A673 (cell line): ENCODE data around the gene TENM3. TPM values are rescaled to one million over a fixed set of nuclear protein-coding genes. Genes with fewer than 3 reads are reported as not detected.

Experiments used
- BruUV-seq: library from RNA; stranded (reverse); fragments of 400-500 nt; replicated peaks from 2 replicates; lab custom pipeline; 2021; lab: Mats Ljungman, UMichigan
- CTCF ChIA-PET: fragments of 300-600 bp; sonication (Branson Sonifier 250); formaldehyde crosslinking; loops from one replicate; lab custom pipeline; 2022; ENCODE audit warnings: antibody characterized with exemption; lab: Charles Lee
- POLR2A ChIA-PET: fragments of 300-600 bp; sonication (Branson Sonifier 250); formaldehyde crosslinking; loops from one replicate; lab custom pipeline; 2022; ENCODE audit warnings: antibody characterized with exemption; ENCODE audit not compliant: low non-redundant PET; lab: Charles Lee
- DNase-seq: peaks from one replicate; pipeline ENCODE4 v3.0.0-alpha.2; 2015; ENCODE audit warnings: low spot score
- H3K27ac ChIP-seq: fragments of 200-600 bp; sonication (generic); 2 replicates; pipeline ENCODE4 v1.5.1; 2016; ENCODE audit warnings: mixed run types, low read depth, mild to moderate bottlenecking, mixed read lengths, antibody characterized with exemption, low read length; ENCODE audit not compliant: poor library complexity, severe bottlenecking
- H3K27me3 ChIP-seq: fragments of 200-600 bp; sonication (generic); replicated peaks from 2 replicates; pipeline ENCODE4 v1.6.1; 2017; ENCODE audit warnings: mixed run types, low read depth, mild to moderate bottlenecking, mixed read lengths, antibody characterized with exemption, low read length; ENCODE audit not compliant: insufficient read depth, poor library complexity
- H3K36me3 ChIP-seq: fragments of 200-600 bp; sonication (generic); 2 replicates; pipeline ENCODE4 v1.6.1; 2016; ENCODE audit warnings: mixed run types, mild to moderate bottlenecking, mixed read lengths, antibody characterized with exemption, low read length; ENCODE audit not compliant: insufficient read depth, poor library complexity, severe bottlenecking
- H3K4me1 ChIP-seq: fragments of 200-600 bp; sonication (generic); 2 replicates; pipeline ENCODE4 v1.6.1; 2017; ENCODE audit warnings: mixed run types, mild to moderate bottlenecking, mixed read lengths, antibody characterized with exemption, low read length; ENCODE audit not compliant: insufficient read depth, poor library complexity, severe bottlenecking
- H3K4me3 ChIP-seq: fragments of 200-600 bp; sonication (generic); 2 replicates; pipeline ENCODE4 v1.5.1; 2016; ENCODE audit warnings: low read depth, mixed run types, mild to moderate bottlenecking, mixed read lengths, low read length; ENCODE audit not compliant: poor library complexity, severe bottlenecking
- H3K9me3 ChIP-seq: fragments of 200-600 bp; sonication (generic); 2 replicates; pipeline ENCODE4 v1.6.1; 2016; ENCODE audit warnings: mixed run types, low read depth, mild to moderate bottlenecking, mixed read lengths, antibody characterized with exemption, low read length; ENCODE audit not compliant: poor library complexity, severe bottlenecking
- CTCF ChIP-seq: fragments of 300-800, 200-600 bp; sonication (generic); conservative IDR thresholded peaks from 2 replicates; pipeline ENCODE4 v1.5.1; 2017; ENCODE audit warnings: low read depth, mild to moderate bottlenecking, antibody characterized with exemption, low read length, moderate library complexity, mixed read lengths
- EZH2 ChIP-seq: fragments of 200-600 bp; sonication (generic); IDR thresholded peaks from 2 replicates; pipeline ENCODE4 v1.6.1; 2017; ENCODE audit warnings: borderline replicate concordance, low read depth, mild to moderate bottlenecking, mixed read lengths, antibody characterized with exemption, low read length; ENCODE audit not compliant: poor library complexity, severe bottlenecking
- intact Hi-C: fragments of 100-400 bp; cut with micrococcal nuclease; formaldehyde crosslinking; loops from one replicate; pipeline ENCODE4 v1.10.0; 2022; ENCODE audit not compliant: unreplicated experiment
- total RNA-seq: library from RNA; stranded (reverse); gene quantifications from 2 replicates; pipeline ENCODE4 v1.2.3, GENCODE V29; 2021

TENM3 gene
- total RNA-seq, 1 experiment from 2014 or later: 26.4 TPM

GRCh38 chr4:182489607-182490006, 246.4 kb downstream of the TENM3 start:
- Histone ChIP-seq H3K27me3 (no peaks in the 10 kb centered on the region), H3K9me3 (no peaks in the 10 kb centered on the region), H3K4me3 (no peak overlapping the region), H3K4me1 (no peaks in the 10 kb centered on the region), H3K36me3 (no peaks in the 10 kb centered on the region), H3K27ac (no peak overlapping the region)
- ChIA-PET CTCF (no interaction called here), POLR2A (no interaction called here)
- BruUV-seq: no TSS peak
- intact Hi-C loops: no loop called here
- TF ChIP-seq CTCF (no peak), EZH2 (no peak)
- no peak for DNase-seq

DNA sequence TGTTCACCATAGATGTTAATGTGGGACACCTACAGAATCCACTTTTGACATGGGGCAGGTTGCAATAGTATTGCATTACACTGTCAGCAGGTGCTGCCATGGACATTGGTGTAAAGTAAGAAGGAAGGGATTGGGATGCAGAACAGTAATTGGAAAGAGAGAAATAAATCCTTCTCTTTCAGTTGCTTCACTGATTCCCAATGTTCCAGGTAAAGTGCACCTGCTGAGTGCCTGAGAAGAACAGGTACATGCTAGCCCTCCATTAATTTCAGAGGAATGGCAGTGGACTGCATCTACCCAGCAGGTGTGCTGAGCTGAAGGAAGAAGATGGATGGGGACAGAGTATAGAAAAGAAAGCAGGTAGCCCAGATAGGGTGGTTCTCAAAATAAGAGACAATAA, 248.5 kb downstream of the TENM3 start:
- TF ChIP-seq EZH2: no peak
- no peak for TF ChIP-seq CTCF
- ChIA-PET POLR2A (no interaction called here), CTCF (no interaction called here)
- intact Hi-C loops: no loop called here
- Histone ChIP-seq H3K4me3 (no peak overlapping the region), H3K9me3 (no peaks in the 10 kb centered on the region), H3K27ac (no peak overlapping the region), H3K4me1 (no peaks in the 10 kb centered on the region), H3K36me3 (no peaks in the 10 kb centered on the region), H3K27me3 (no peaks in the 10 kb centered on the region)
- no peak for DNase-seq
- BruUV-seq: no TSS peak

DNA sequence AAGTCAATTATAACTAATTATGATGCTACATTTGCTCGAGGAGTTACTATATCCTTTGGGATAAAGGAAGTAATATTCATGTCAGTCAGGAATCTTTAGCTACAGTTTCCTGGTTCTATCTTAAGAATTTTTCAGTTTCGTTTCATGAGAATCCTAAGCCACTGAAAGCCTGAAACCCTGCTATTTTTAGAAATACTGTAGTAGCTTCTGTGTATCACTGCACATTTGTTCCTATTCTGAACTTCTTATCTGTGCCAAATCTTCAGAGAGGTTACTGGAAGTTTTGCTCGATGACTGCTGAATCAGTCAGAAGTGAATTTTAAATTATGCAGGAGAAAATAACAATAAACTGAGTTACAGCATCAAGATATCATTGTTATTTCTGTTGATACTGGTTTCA, 249.2 kb downstream of the TENM3 start:
- TF ChIP-seq EZH2 (no peak), CTCF (no peak)
- H3K27me3 ChIP-seq: no peaks in the 10 kb centered on the region
- BruUV-seq: no TSS peak
- no peaks in the 10 kb centered on the region for H3K9me3 ChIP-seq
- DNase-seq: peak; percentile 4
- no peaks in the 10 kb centered on the region for H3K4me1 ChIP-seq
- CTCF ChIA-PET: no interaction called here
- no peaks in the 10 kb centered on the region for H3K36me3 ChIP-seq
- POLR2A ChIA-PET: no interaction called here
- no peak overlapping the region for H3K4me3 ChIP-seq
- intact Hi-C loops: no loop called here
- no peak overlapping the region for H3K27ac ChIP-seq
